ENCODE data around the gene RANBP1.

GRCh38 chr22:20124083-20124787 is 8.3 kb downstream of the RANBP1 start:
- TF ChIP-seq POLR2AphosphoS5 (IDR thresholded peaks at IDR 0.05; ENCODE audit: insufficient read depth in 1 of 2, low read depth in 1 of 2) = no peak
- TF ChIP-seq CTCF (IDR thresholded peaks at IDR 0.05) = no peak

Data from vagina (tissue), 2 donors.